HG03103 (cell line): Measurements from ENCODE around the gene ANXA5.
"Not testable (repeated sequence)": the region's sequence is repeated elsewhere in the genome, so short reads cannot be mapped to it uniquely, and the experiment has no call there.

Experiments used
- ATAC-seq: cut with Tn5 transposase; IDR thresholded peaks from one replicate; pipeline ENCODE4 v1.9.1; 2021; ENCODE audit warnings: low read depth; ENCODE audit not compliant: unreplicated experiment

ANXA5 gene

DNA sequence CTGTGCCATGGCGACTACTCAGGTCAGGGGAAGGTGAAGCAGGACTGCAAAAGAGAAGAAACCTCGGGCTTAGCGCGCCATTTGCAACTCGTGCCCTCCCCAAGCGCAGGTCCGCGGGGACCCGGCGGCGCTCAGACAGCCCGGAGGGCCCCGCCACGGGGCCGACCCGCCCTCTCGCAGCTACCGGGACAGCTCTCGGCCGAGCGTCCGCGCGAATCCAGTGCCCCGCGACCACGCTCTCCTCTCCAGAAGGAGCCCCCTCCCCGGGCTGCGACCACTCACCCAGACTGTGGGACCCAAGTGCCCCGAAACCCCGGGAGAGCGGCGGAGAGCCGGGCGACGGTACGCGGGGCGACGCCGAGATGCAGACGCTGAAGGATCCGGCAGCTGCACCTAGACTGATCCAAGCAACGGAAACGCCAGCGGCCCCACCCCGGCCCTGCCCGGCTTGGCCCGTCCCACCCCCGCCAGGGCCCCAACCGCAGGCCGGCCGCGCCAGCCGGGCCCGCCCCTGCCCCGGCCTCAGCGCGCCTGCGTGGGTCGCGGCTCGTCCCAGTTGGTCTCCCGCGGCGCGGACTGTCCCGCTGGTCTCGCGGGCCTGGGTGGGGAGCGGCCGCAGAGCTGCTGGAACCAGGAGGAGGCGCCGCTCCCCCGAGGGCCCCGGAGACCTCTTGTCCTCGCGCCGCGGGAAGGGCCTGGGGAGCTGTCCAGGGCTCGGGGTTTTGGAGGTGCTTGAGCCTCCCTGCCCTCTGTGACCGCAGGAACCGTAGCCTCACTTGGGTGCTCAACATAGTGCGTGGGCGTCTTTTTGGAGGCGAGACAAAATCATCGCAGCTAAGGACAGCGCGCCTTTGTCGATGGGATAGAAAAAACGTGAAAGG lies at the start of gene ANXA5:
Gene ANXA5, minus strand, starts transcription at position 400 of the 881 bp plus-strand sequence. Its CDS starts 391 bp downstream, at position 9.
- peak; percentile 82 for ATAC-seq

- ATAC-seq, result no peak
These were observed 46.0 kb upstream of the ANXA5 start for GRCh38 chr4:121742794-121743193.

DNA sequence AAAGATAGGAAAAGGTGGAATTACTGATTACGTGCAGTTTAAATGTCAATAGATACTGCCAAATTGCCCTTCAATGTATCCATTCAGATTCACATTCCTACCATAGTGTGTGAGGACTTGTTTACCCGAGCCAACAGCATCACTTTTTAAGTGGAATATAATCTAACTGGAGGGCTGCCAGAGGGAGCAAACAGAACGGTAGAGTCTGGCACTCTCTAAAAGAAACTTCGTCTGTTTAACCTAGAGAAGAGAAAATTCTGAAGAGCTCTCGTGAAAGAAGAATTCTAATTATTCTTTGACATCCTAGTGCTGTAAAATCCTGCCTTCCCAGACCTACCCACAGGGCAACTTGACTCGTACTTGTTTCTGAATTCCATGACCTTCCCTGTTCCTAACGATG lies 45.0 kb upstream of the ANXA5 start:
- ATAC-seq, result no peak

GRCh38 chr4:121740796-121741409 lies 44.1 kb upstream of the ANXA5 start:
- ATAC-seq, result no peak

- ATAC-seq, result no peak
These were observed 42.8 kb upstream of the ANXA5 start for GRCh38 chr4:121739575-121739974.

DNA sequence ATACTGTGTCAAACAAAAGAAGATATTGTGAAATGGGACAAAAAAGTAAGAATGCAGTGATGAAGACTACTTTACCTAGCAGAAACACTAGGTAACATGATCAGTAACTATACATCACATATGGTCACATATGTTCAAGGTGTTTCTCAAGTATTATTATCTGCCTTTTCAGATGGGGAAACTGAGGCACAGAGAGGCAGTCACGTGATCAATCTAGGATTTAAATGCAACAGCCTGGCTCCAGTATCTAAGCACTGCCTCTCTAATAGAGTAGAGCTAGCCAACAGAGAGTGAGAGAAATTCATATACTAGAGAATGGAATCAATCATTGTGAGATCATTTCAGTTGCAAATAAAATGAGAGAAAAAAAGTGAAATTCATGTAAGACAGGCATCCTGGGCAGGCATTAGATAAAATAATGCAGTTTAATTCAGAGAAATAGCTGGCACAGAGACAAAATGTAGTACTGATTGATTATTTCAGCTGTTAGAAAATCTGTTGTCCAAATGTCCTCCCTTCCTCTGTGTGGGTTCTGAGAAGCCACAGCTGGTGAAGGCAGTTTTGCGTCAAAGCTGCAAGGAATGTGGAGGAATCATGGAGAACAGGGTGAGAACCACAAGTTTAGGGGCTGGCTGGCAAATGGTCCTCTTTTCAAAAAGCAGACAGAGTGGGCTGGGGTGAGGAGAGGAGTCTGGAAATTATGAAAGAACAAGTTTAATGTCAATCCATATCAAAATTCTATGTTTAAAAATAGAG lies 42.2 kb upstream of the ANXA5 start:
- ATAC-seq, result no peak

DNA sequence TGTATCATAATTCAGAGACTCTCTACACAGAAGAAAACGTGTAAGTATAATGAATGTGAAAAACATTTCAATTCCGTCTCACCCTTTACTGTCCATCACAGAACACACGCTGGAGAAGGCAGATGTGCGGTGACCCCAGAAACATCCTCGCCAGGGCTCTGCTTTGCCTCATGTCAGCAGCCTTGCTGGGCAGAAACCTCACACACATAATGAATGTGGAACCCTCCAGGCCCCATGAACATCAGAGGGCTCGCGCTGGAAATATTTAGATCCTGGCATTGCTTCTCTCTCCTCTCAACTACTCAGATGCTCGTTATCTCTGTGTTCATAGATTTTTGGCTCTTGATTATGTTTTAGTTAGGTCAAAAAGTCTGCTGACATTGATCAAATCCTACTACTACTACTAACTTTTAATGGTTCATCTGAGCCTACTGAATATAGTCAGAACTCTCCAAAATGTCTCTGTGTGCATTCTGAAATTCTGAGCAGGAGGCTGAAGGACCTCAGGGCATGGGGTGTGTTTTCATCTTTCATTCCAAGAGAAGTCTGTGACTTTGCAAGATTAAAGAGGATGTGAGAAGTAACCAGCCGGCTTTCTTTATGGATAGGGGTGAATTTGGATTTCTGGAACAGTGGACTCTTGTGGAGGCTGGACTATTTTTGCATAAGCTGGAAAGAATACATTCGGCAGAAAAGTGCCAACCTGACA lies 41.2 kb upstream of the ANXA5 start:
- ATAC-seq, result no peak

- ATAC-seq, result peak; percentile 71
These were observed 40.1 kb upstream of the ANXA5 start for GRCh38 chr4:121736735-121737351.

- no peak for ATAC-seq
These were observed 37.8 kb upstream of the ANXA5 start for GRCh38 chr4:121734571-121734970.

DNA sequence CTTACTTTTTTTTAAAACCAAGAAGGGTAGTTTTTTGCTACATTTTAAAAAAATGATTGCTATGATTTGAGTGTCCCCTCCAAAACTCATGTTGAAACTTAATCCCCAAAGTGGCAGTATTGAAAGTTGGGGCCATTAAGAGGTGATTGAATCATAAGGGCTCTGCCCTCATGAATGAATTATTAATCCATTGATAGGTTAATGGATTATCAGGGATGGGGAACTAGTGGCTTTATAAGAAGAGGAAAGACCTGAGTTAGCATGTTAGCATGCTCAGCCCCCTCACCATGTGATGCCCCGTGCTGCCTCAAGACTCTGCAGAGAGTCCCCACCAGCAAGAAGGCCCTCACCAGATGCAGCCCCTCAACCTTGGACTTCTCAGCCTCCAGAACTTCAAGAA lies 37.2 kb upstream of the ANXA5 start:
- ATAC-seq, result no peak

- not testable (repeated sequence) for ATAC-seq
These were observed 33.0 kb upstream of the ANXA5 start for GRCh38 chr4:121729753-121730152.

GRCh38 chr4:121728798-121729226 lies 32.0 kb upstream of the ANXA5 start:
- ATAC-seq, result no peak

DNA sequence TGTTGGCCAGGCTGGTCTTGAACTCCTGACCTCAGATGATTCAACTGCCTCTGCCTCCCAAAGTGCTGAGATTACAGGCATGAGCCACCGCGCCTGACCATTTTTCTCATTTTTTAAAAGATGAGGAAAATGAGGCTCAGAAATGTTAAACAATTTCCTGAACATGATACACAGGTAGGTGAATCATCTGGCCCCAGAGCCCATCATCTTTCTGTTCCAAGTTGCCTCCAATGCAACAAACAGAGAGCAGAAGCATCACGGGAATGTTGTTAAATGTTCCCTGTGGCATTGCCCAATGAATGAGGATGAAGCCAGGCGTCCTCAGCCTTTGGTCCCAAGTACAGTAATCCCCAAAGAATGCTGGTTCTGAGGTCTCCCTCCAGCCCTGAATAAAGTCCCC lies 31.3 kb upstream of the ANXA5 start:
- ATAC-seq, result no peak

GRCh38 chr4:121726642-121727268 lies 30.0 kb upstream of the ANXA5 start:
- peak; percentile 98 for ATAC-seq

GRCh38 chr4:121724671-121725070 lies 27.9 kb upstream of the ANXA5 start:
- no peak for ATAC-seq

DNA sequence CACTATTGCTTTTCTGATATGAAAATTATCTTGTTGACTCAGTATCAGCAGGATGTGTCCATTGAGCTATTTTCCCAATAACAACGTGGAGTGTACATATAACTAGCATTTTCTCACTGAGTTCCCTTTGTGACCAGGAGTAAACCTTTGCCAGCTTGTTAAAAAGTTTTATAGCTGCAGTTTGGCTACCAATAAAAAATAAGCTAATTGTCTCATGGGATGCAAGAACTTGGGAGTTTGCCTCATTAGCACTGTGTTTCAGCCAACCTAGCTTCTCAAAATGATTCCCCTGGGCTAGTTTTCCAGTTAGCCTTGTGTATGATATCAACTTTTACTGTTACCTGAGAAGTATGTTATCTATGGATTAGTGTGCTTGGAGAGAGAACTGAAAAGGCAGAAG lies 24.9 kb upstream of the ANXA5 start:
- ATAC-seq, result no peak

- ATAC-seq, result no peak
These were observed 23.3 kb upstream of the ANXA5 start for GRCh38 chr4:121720109-121720508.

DNA sequence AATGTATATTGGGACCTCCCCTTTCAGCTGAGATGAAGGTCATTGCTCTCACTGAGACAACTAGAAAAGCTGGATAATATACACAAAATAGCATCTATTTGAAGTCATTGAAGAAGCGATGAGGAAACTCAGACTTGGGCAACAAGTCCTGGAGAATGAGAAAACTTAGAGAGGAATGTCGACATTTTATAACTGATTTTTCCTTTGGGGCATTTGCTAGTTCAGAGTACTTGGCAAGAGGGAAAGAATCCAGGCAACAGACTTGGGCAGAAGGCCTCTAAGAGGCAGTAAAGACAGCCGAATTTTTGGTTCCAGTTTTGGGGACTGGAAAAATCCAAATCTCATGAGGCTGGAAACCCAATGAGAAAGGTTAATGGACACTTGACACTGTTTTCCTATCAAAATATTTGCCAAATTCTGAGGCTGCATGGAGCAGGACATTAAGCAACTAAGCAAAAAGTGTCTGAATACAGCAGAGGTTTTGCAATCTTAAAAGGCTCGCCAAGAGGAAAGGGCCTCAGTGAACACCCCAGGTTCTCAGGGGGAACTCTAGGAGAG lies 21.0 kb upstream of the ANXA5 start:
- no peak for ATAC-seq

GRCh38 chr4:121714548-121714947 lies 17.8 kb upstream of the ANXA5 start:
- ATAC-seq, result no peak
